GM12891 (cell line): ENCODE data around the gene ARHGEF4.

Experiments used
- DNase-seq: peaks from one replicate; pipeline ENCODE4 v3.0.0; 2011; ENCODE audit warnings: low spot score; ENCODE audit not compliant: insufficient read length
- FAIRE-seq: peaks from 2 replicates; lab custom pipeline; 2011; peaks lifted over from hg19 to GRCh38; lab: Jason Lieb, UNC
- PAX5 ChIP-seq: IDR thresholded peaks from 2 replicates; pipeline ENCODE4 v1.6.1; 2011; ENCODE audit warnings: low read length, moderate library complexity, mild to moderate bottlenecking; ENCODE audit not compliant: insufficient read depth, severe bottlenecking
- POLR2A ChIP-seq: IDR thresholded peaks from 2 replicates; pipeline ENCODE4 v1.6.1; 2011; ENCODE audit warnings: low read depth, low read length, control low read depth
- POLR2AphosphoS5 ChIP-seq: IDR thresholded peaks from 2 replicates; pipeline ENCODE4 v1.6.1; 2011; ENCODE audit warnings: low read depth, low read length, control low read depth
- POU2F2 ChIP-seq: IDR thresholded peaks from 2 replicates; pipeline ENCODE4 v1.6.1; 2011; ENCODE audit warnings: low read depth, mild to moderate bottlenecking, control low read depth, low read length, moderate library complexity
- SPI1 ChIP-seq: IDR thresholded peaks from 2 replicates; pipeline ENCODE4 v1.6.1; 2011; ENCODE audit warnings: low read depth, low read length, control low read depth
- TAF1 ChIP-seq: IDR thresholded peaks from 2 replicates; pipeline ENCODE4 v1.6.1; 2011; ENCODE audit warnings: low read depth, low read length, control low read depth

Gene ARHGEF4

DNA sequence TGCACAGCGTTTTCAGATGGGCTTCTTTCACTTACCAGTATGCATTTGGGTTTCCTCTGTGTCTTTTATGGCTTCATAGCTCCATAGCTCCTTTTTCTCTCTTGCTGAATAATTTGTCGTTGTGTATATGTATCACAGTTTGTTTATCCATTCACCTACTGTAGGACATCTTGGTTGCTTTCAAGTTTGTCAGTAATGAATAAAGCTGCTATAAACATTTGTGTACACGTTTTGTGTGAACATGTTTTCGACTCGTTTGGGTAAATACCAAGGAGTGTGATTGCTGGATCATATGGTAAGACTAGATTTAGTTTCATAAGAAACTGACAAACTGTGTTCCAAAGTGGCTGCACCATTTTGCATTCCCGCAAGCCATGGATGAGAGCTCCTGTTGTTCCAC is 161.8 kb downstream of the ARHGEF4 start:
- no peak for FAIRE-seq
- no peak for TF ChIP-seq POLR2A
- TF ChIP-seq PAX5 = no peak
- TF ChIP-seq POLR2AphosphoS5 = no peak
- no peak for TF ChIP-seq SPI1
- TF ChIP-seq TAF1 = no peak
- TF ChIP-seq POU2F2 = no peak

DNA sequence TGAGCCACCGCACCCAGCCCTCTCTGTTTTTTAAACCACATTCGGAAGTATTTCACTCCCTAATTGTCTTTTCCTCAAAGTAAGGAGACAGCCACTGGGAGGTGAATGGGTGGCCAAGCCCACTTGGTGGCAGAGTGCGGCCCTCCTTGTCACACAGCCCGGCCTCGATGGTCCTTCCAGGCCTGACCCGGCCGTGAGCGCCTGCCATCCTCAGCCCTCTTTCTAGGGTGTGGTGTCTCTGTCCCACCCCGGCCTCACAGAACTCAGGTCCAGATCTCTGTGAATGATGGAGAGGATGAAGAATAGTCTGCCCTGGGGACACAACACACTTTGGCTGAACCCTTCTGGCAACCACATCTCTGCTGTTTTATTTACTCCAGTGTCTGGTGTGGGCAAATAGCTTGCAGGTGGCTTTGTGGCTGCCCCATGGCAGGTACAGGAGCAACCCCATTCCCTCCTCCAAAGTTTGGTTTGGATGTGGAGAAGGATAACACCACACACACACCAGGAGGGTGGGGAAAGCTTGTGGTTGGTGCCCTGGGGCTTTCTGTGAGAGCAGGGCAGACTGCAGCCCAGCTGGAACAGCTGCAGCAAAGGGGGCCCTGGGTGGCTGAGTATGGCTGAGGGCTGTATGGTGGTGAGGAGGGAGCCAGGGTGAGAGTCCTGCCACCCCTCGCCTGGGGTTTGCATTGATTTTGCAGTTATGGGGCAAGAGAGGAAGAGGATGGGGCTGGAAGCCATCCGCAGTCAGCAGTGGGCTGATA is 167.9 kb downstream of the ARHGEF4 start:
- FAIRE-seq (no peak), DNase-seq (no peak)
- TF ChIP-seq POLR2AphosphoS5 = no peak
- TF ChIP-seq POU2F2 = no peak
- TF ChIP-seq SPI1 = no peak
- TF ChIP-seq PAX5 = no peak
- no peak for TF ChIP-seq POLR2A
- TF ChIP-seq TAF1 = no peak

More for the DNA sequence above, 161.8 kb downstream of the ARHGEF4 start:
- DNase-seq = no peak

GRCh38 chr2:131005216-131005935 is 168.7 kb downstream of the ARHGEF4 start:
- DNase-seq = no peak
- no peak for TF ChIP-seq TAF1
- no peak for TF ChIP-seq POU2F2
- no peak for TF ChIP-seq PAX5
- no peak for TF ChIP-seq POLR2AphosphoS5
- no peak for TF ChIP-seq POLR2A
- no peak for TF ChIP-seq SPI1
- FAIRE-seq = no peak

GRCh38 chr2:131006561-131006960 is 169.8 kb downstream of the ARHGEF4 start:
- TF ChIP-seq POLR2AphosphoS5 (no peak), SPI1 (no peak), POU2F2 (no peak), PAX5 (no peak), TAF1 (no peak), POLR2A (no peak)
- no peak for DNase-seq
- no peak for FAIRE-seq

DNA sequence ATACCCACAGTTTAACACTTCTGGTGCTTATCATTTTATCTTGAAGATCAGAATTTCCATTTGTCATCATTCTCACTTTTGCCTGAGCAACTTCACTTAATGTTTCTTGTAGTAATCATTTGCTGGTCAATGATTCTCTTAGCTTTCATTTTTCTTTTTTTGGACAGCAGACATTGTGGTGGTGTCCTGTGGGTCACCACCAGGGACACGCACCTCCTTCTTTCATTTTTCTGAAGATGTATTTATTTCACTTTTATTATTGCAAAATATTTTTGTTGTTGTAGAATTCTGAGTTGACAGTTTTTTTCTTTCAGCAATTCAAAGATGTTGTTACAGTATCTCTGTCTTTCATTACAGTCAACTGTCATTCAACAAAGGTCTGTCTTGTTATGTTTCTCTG is 172.3 kb downstream of the ARHGEF4 start:
- no peak for DNase-seq
- TF ChIP-seq PAX5 (no peak), POLR2AphosphoS5 (no peak), SPI1 (no peak), POU2F2 (no peak), POLR2A (no peak), TAF1 (no peak)
- FAIRE-seq = no peak

- no peak for DNase-seq
- TF ChIP-seq TAF1 = no peak
- FAIRE-seq = no peak
Observed at GRCh38 chr2:131009713-131010475, 173.2 kb downstream of the ARHGEF4 start.

- TF ChIP-seq POLR2A = no peak
- TF ChIP-seq SPI1 = no peak
- no peak for TF ChIP-seq TAF1
- TF ChIP-seq PAX5 = no peak
- TF ChIP-seq POLR2AphosphoS5 = no peak
- TF ChIP-seq POU2F2 = no peak
- FAIRE-seq = no peak
- no peak for DNase-seq
Observed at GRCh38 chr2:131010566-131010965, 173.9 kb downstream of the ARHGEF4 start.

DNA sequence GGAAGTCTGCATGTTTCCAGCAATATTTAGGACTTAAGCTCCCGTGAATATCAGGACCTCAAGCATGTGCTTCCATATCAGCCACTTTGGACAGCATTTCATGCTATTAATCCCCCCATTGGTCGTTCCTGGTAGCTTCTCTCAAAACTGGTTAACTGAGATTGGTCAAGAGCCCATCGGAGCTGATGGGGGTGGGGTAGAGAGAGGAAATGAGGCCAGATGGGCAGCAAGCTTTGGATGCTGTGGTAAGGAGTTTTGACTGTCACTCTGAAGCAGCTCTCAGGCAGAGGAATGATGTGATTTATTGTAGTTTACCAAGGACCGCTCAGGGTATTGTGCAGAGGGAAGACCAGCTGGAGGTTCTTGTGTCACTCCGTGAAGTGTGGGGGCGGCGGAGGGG is 174.8 kb downstream of the ARHGEF4 start:
- no peak for FAIRE-seq
- DNase-seq = no peak
- TF ChIP-seq POLR2A = no peak
- no peak for TF ChIP-seq POLR2AphosphoS5
- TF ChIP-seq SPI1 = no peak
- TF ChIP-seq TAF1 = no peak
- TF ChIP-seq PAX5 = no peak
- TF ChIP-seq POU2F2 = no peak

DNA sequence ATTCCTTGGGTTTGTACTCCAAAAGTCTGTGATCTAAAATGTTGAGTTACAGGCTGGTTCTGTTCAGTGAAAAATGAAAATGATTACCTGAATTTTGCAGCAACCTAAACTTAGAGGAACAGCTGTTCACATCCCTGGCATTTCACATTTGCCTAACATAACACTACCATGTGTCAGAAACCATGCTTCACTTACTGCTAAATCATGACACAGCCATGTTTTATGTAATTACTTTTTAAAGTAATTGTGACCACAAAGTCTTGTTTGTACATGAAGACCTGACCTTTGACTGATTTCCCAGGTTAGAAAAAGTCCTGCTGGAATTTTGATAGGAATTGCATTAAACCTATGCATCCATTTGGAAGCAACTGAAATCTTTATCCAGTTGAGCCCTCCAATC is 177.4 kb downstream of the ARHGEF4 start:
- TF ChIP-seq POLR2A = no peak
- TF ChIP-seq POU2F2 = no peak
- TF ChIP-seq TAF1 = no peak
- TF ChIP-seq POLR2AphosphoS5 = no peak
- no peak for FAIRE-seq

More for the DNA sequence above, 177.4 kb downstream of the ARHGEF4 start:
- DNase-seq = no peak
